Pancreas (tissue), 10 donors: ENCODE results near the gene GAB3. TPM values are rescaled to one million over a fixed set of nuclear protein-coding genes. Genes with fewer than 3 reads are reported as not detected.
A peak's percentile ranks its signal among the peaks of the same experiment; 100 is the strongest.
"Not testable (repeated sequence)": the region's sequence is repeated elsewhere in the genome, so short reads cannot be mapped to it uniquely, and the experiment has no call there.

Experiments
- ATAC-seq, 4 donors: fragments of 200-7000 bp; cut with Tn5 transposase; one replicate each; pipeline versions ENCODE4 v1.8.0 to v1.9.1; 2020; ENCODE audit warnings: mild to moderate bottlenecking in 4 of 4, moderate library complexity in 4 of 4
- DNase-seq, 6 donors: peaks; one replicate each; pipeline ENCODE4 v3.0.0-alpha.2; 2020
- FAIRE-seq: peaks from 2 replicates; lab custom pipeline; 2012; peaks lifted over from hg19 to GRCh38; lab: Jason Lieb, UNC
- H3K27ac ChIP-seq, 4 donors: fragments of 200-600 bp; sonication (generic); 1 replicate in 3 of 4; 2 replicates in 1 of 4; pipeline versions ENCODE4 v1.5.0 to v1.8.0; 2020
- H3K27me3 ChIP-seq, 4 donors: fragments of 200-600 bp; one replicate each; pipeline ENCODE4 v1.8.0; 2021
- H3K36me3 ChIP-seq, 3 donors: fragments of 200-600 bp; sonication (generic) in 1 of 3; one replicate each; pipeline versions ENCODE4 v1.5.0 to v1.8.0; 2020 to 2021
- H3K4me1 ChIP-seq, 3 donors: fragments of 200-600 bp; one replicate each; pipeline ENCODE4 v1.8.0; 2021
- H3K4me3 ChIP-seq, 4 donors: fragments of 200-600 bp; sonication (generic) in 2 of 4; one replicate each; pipeline versions ENCODE4 v1.5.0 to v1.8.0; 2020 to 2021
- H3K9me3 ChIP-seq, 4 donors: fragments of 200-600 bp; one replicate each; pipeline ENCODE4 v1.8.0; 2021
- WGBS, 2 donors: extraction: QIAGEN DNeasy Blood & Tissue Kit; methylation state at CpG; one replicate each; pipeline ENCODE4 v1.1.7; 2013; 5-methylcytosine and 5-hydroxymethylcytosine counted together
- intact Hi-C, 3 donors: fragments of 100-400 bp; cut with DNase I; formaldehyde crosslinking; loops; one replicate each; pipeline versions ENCODE4 v1.11.1 to v1.14.2; 2022
- polyA plus RNA-seq, 2 donors: library from polyadenylated mRNA; stranded (reverse); fragments of 200-250 nt; gene quantifications; one replicate each; pipeline ENCODE4 v1.2.3, GENCODE V29; 2013
- total RNA-seq, 6 donors: library from RNA; stranded (reverse); fragmentation: NEBNext Ultra II Directional in 4 of 6; extraction: Animal tissue kit (Norgen Biotek cat#: 25700) in 4 of 6; gene quantifications; one replicate each; pipeline versions ENCODE4 v1.2.1 to v1.2.4, GENCODE V29; 2021 to 2023
- donor health status: healthy with polysubstance abuse.
- donor health status: DM: no; HTN: no; CAD: no; lungs with moderate emphysema.
- donor health status: DM: no; HTN: no; CAD: no.
- donor health status: control.
- donor health status: control.
- donor health status: Bipolar disorder and iron deficiency.
- donor health status: DM: yes; HTN: yes; CAD: no.
- donor health status: DM: no; HTN: no; CAD: no.
- donor health status: DM: no; HTN: no; CAD: no.
- donor health status: DM: yes; HTN: yes; CAD: no.

Gene GAB3
- total and polyA plus RNA-seq, 8 donors, result 1.2 to 4.0 (median 1.4) TPM

DNA sequence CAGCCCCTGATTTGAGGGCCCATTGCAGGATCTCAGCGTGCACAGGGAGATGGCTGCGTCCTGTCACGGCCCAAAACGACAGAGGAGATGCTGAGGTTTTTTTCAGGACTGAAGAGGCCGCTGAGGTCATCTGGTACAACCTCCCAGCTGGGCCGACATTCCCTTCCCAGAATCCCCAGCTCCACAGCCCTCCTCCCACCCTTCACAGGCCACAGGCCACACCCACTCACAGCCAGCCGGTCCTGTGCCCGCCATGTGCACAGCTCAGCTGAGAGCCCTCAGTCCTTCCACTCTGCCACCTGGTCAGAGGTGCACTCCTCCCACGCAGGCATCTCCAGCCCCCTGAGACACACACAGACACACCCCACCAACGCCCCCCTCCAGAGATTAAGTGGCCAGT, 109.1 kb downstream of the GAB3 start:
- H3K9me3 ChIP-seq, H3K27me3 ChIP-seq, H3K36me3 ChIP-seq, intact Hi-C loops, H3K4me3 ChIP-seq, H3K4me1 ChIP-seq, DNase-seq, H3K27ac ChIP-seq, FAIRE-seq, ATAC-seq: not testable (repeated sequence)
- WGBS, 2 donors, result no CpG with 5 or more reads among the region's 10 CpGs

DNA sequence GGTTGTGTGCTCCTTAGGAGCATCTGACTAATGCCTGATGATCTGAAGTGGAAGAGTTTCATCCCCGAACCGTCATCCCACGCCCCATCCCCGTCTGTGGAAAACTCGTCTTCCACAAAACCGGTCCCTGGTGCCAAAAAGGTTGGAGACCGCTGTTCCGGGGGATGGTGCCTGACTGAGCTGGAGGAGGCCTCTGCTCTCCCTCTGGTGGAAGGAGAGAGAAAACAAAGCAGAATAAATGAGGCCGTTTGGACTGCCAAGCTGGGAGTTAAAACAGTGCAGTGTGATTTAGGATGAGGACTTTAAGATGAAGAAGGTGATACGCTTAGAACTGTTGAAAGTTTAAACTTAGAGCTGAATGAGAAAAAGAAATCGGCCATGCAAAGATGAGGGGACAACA, 117.2 kb downstream of the GAB3 start:
- H3K4me3 ChIP-seq, H3K9me3 ChIP-seq, DNase-seq, H3K27ac ChIP-seq, H3K4me1 ChIP-seq, H3K36me3 ChIP-seq, H3K27me3 ChIP-seq, intact Hi-C loops, FAIRE-seq, ATAC-seq: not testable (repeated sequence)
- WGBS, 2 donors, result no CpG with 5 or more reads among the region's 11 CpGs

DNA sequence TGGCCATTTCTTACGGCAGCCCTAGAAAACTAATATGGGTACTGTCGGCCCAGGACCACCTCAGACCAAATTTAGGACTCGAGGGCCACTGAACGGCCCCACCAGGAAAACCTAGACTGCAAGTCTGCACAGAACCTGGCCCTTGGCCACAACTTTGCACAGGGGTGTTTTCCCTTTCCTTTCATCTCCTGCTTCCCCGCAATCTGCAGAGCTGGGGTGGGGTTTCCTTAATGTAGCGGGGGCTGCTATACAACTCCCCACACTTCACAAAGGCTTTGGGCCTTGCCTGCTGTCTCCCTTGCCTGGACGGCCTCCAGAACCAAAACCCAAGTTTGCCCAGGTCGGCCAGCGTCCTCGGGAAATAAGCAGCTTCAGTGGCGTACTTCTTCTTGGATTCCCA, 119.9 kb downstream of the GAB3 start:
- intact Hi-C loops, H3K27me3 ChIP-seq, H3K4me1 ChIP-seq, H3K9me3 ChIP-seq, DNase-seq, H3K27ac ChIP-seq, H3K36me3 ChIP-seq, ATAC-seq, H3K4me3 ChIP-seq, FAIRE-seq: not testable (repeated sequence)
- no CpG with 5 or more reads among the region's 11 CpGs for WGBS, 2 donors

DNA sequence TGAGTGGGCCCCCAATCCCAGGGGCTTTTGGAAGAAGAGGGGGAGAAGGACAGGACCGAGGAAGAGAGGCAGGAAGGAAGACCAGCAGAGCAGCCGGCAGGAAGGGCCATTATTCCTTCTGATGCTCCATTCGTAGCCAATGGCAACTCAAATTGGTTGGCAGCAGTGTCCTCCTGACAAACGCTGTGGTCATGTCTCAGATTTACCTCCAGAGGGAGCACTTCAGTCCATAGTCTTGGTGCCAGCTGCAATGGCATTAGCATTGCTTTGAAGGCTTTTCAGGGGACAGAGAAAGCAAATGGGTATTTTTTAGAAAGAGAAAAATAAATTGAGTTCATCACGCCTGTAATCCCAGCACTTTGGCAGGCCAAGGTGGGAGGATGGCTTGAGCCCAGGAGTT, 121.9 kb downstream of the GAB3 start:
- H3K4me1 ChIP-seq, intact Hi-C loops, H3K36me3 ChIP-seq, H3K9me3 ChIP-seq, DNase-seq, H3K4me3 ChIP-seq, H3K27me3 ChIP-seq, FAIRE-seq, H3K27ac ChIP-seq: not testable (repeated sequence)
- no CpG with 5 or more reads among the region's 5 CpGs for WGBS, 2 donors
- peak in 3 of 4 donors; percentile 72 to 81 (median 78) for ATAC-seq

Other genes starting within 250 kb of the GAB3 start
- 10 to 100 TPM; 26.4 to 40.4 (median 32.7) TPM for gene FAM3A, start 234.8 kb downstream of the GAB3 start, total RNA-seq
- 10 to 100 TPM; 70.7 to 78.5 TPM for gene FAM3A, start 234.8 kb downstream of the GAB3 start, polyA plus RNA-seq
- 10 to 100 TPM in 3 of 6 donors, 1 to 10 TPM in 3; 6.7 to 17.9 (median 11.0) TPM for gene G6PD, start 204.2 kb downstream of the GAB3 start, total RNA-seq
- gene G6PD, start 204.2 kb downstream of the GAB3 start, polyA plus RNA-seq, result 10 to 100 TPM; 11.4 to 17.0 TPM
- 10 to 100 TPM in 2 of 6 donors, 1 to 10 TPM in 4; 6.3 to 11.7 (median 8.3) TPM for gene IKBKG, start 203.5 kb downstream of the GAB3 start, total RNA-seq
- gene IKBKG, start 203.5 kb downstream of the GAB3 start, polyA plus RNA-seq, result 10 to 100 TPM; 25.2 to 29.7 TPM
- gene CTAG1A, start 165.9 kb downstream of the GAB3 start, total RNA-seq, result not detected
- gene CTAG1A, start 165.9 kb downstream of the GAB3 start, polyA plus RNA-seq, result not detected
- gene CTAG1B, start 131.8 kb downstream of the GAB3 start, total RNA-seq, result not detected
- gene CTAG1B, start 131.8 kb downstream of the GAB3 start, polyA plus RNA-seq, result not detected
- gene CTAG2, start 97.5 kb downstream of the GAB3 start, total RNA-seq, result not detected
- 1 to 10 TPM in 1 of 2 donors, not detected in 1; 1.2 TPM for gene CTAG2, start 97.5 kb downstream of the GAB3 start, polyA plus RNA-seq
- gene DKC1, start 11.8 kb upstream of the GAB3 start, total RNA-seq, result 10 to 100 TPM; 16.8 to 31.4 (median 25.0) TPM
- 10 to 100 TPM; 16.8 to 26.5 TPM for gene DKC1, start 11.8 kb upstream of the GAB3 start, polyA plus RNA-seq
- gene MPP1, start 54.4 kb upstream of the GAB3 start, total RNA-seq, result 10 to 100 TPM; 15.8 to 27.2 (median 21.4) TPM
- gene MPP1, start 54.4 kb upstream of the GAB3 start, polyA plus RNA-seq, result 10 to 100 TPM; 24.8 to 80.3 TPM
- not detected for gene SMIM9, start 83.6 kb upstream of the GAB3 start, total RNA-seq
- not detected for gene SMIM9, start 83.6 kb upstream of the GAB3 start, polyA plus RNA-seq
- gene F8A1, start 135.3 kb upstream of the GAB3 start, total RNA-seq, result 10 to 100 TPM in 5 of 6 donors, 1 to 10 TPM in 1; 7.4 to 24.0 (median 15.3) TPM
- 10 to 100 TPM; 13.0 to 19.9 TPM for gene F8A1, start 135.3 kb upstream of the GAB3 start, polyA plus RNA-seq